Kidney (tissue), 14 donors: ENCODE data around the gene C1orf52. TPM values are rescaled to one million over a fixed set of nuclear protein-coding genes. Genes with fewer than 3 reads are reported as not detected.

Experiments used
- DNase-seq, 5 donors: peaks; one replicate each; pipeline ENCODE4 v3.0.0-alpha.2; 2013 to 2020
- FAIRE-seq: peaks from 2 replicates; lab custom pipeline; 2012; peaks lifted over from hg19 to GRCh38; lab: Jason Lieb, UNC
- H3K27ac ChIP-seq, 2 donors: one replicate each; pipeline ENCODE4 v1.7.0; 2013; ENCODE audit warnings: low read depth in 2 of 2, low read length in 2 of 2, inconsistent platforms in 1 of 2
- H3K27me3 ChIP-seq: one replicate; pipeline ENCODE4 v1.7.1; 2013; ENCODE audit warnings: low read length, inconsistent platforms; ENCODE audit not compliant: control insufficient read depth, insufficient read depth
- H3K36me3 ChIP-seq, 3 donors: one replicate each; pipeline versions ENCODE4 v1.7.0 to v1.7.1; 2013; ENCODE audit warnings: low read length in 3 of 3, control low read depth in 1 of 3, inconsistent platforms in 1 of 3; ENCODE audit not compliant: insufficient read depth in 3 of 3, control insufficient read depth in 2 of 3
- H3K4me1 ChIP-seq, 3 donors: one replicate each; pipeline versions ENCODE4 v1.7.0 to v1.7.1; 2013; ENCODE audit warnings: low read length in 3 of 3, inconsistent platforms in 1 of 3, low read depth in 1 of 3; ENCODE audit not compliant: control insufficient read depth in 2 of 3, insufficient read depth in 2 of 3
- H3K4me3 ChIP-seq, 3 donors: one replicate each; pipeline versions ENCODE4 v1.7.0 to v1.8.1; 2013; ENCODE audit warnings: low read length in 3 of 3, control low read depth in 1 of 3, inconsistent platforms in 1 of 3
- H3K9ac ChIP-seq, 3 donors: one replicate each; pipeline versions ENCODE4 v1.7.0 to v1.7.1; 2013; ENCODE audit warnings: low read length in 3 of 3, control low read depth in 1 of 3, inconsistent platforms in 1 of 3
- H3K9me3 ChIP-seq, 3 donors: one replicate each; pipeline versions ENCODE4 v1.7.0 to v1.7.1; 2013; ENCODE audit warnings: low read length in 3 of 3, control low read depth in 1 of 3, inconsistent platforms in 1 of 3; ENCODE audit not compliant: control insufficient read depth in 2 of 3, insufficient read depth in 1 of 3
- CTCF ChIP-seq: IDR thresholded peaks from 3 replicates; pipeline ENCODE4 v1.5.1; 2012; ENCODE audit warnings: mild to moderate bottlenecking, moderate library complexity, borderline replicate concordance; ENCODE audit not compliant: insufficient read depth; ENCODE audit errors: extremely low read depth
- intact Hi-C: fragments of 100-400 bp; cut with DNase I; formaldehyde crosslinking; loops from one replicate; pipeline ENCODE4 v1.11.1; 2022
- polyA plus RNA-seq: library from polyadenylated mRNA; stranded (reverse); fragments of 350-450 nt; fragmentation: Illumina TruSeq; extraction: RNeasy Lipid Tissue Mini Kit (QIAGEN cat#74804); gene quantifications from one replicate; pipeline ENCODE4 v1.2.3, GENCODE V29; 2014; ENCODE audit warnings: low read depth, low replicate concordance; ENCODE audit not compliant: insufficient read depth
- total RNA-seq: library from RNA; stranded (reverse); fragmentation: NEBNext Ultra II Directional; extraction: Animal tissue kit (Norgen Biotek cat#: 25700); gene quantifications from one replicate; pipeline ENCODE4 v1.2.1, GENCODE V29; 2021
- donor health status: control.
- donor health status: control.
- donor health status: control.
- donor health status: control.
- donor health status: control.
- donor health status: DM: yes; HTN: yes; CAD: no.
- donor health status: Normal renal cell carcinoma (clear cell type).

The C1orf52 gene
- total and polyA plus RNA-seq, 2 donors from 2014 or later: 15.0 to 18.7 TPM

- Histone ChIP-seq H3K4me1 (peaks cover 0 to 7% (median 4%) of the 10 kb centered on the region in 3 donors), H3K27ac (no peak overlapping the region), H3K36me3 (no peaks in the 10 kb centered on the region), H3K9me3 (no peaks in the 10 kb centered on the region), H3K4me3 (no peak overlapping the region), H3K9ac (no peak overlapping the region), H3K27me3 (no peaks in the 10 kb centered on the region)
- DNase-seq (peak in 1 of 5 donors; percentile 35), FAIRE-seq (no peak)
- no peak for TF ChIP-seq CTCF
- intact Hi-C loops: loop anchor here (10.0 kb wide), 2 partner anchors 115 to 265 kb away; no protein-coding TSS in a partner anchor
Measured at GRCh38 chr1:85229574-85230097, 29.8 kb downstream of the C1orf52 start.

- Histone ChIP-seq H3K9me3 (no peaks in the 10 kb centered on the region), H3K9ac (no peak overlapping the region), H3K27me3 (no peaks in the 10 kb centered on the region), H3K4me1 (peaks cover 0 to 11% (median 4%) of the 10 kb centered on the region in 3 donors), H3K4me3 (no peak overlapping the region), H3K36me3 (no peaks in the 10 kb centered on the region), H3K27ac (no peak overlapping the region)
- intact Hi-C loops: no loop called here
- FAIRE-seq: no peak
- TF ChIP-seq CTCF: no peak
- no peak for DNase-seq
Measured at GRCh38 chr1:85228972-85229371, 30.5 kb downstream of the C1orf52 start.

GRCh38 chr1:85225624-85226380 is 33.7 kb downstream of the C1orf52 start:
- peaks cover under 1 to 11% (median 4%) of the 10 kb centered on the region in 3 donors for H3K4me1 ChIP-seq
- H3K4me3 ChIP-seq: peak overlapping the region in 1 of 3 donors; percentile 4
- intact Hi-C loops: no loop called here
- no peaks in the 10 kb centered on the region for H3K27me3 ChIP-seq
- no peak overlapping the region for H3K27ac ChIP-seq
- H3K9me3 ChIP-seq: no peaks in the 10 kb centered on the region
- no peak overlapping the region for H3K9ac ChIP-seq
- TF ChIP-seq CTCF: no peak
- DNase-seq (peak in 1 of 5 donors; percentile 15), FAIRE-seq (no peak)
- H3K36me3 ChIP-seq: no peaks in the 10 kb centered on the region
